Endothelial cell of umbilical vein (primary cell): Measurements from ENCODE around the gene LHFPL4. TPM values are rescaled to one million over a fixed set of nuclear protein-coding genes. Genes with fewer than 3 reads are reported as not detected.

ENCODE experiments used
- BruUV-seq: library from RNA; stranded (reverse); fragments of 400-500 nt; replicated peaks from 2 replicates; lab custom pipeline; 2021; lab: Mats Ljungman, UMichigan
- CTCF ChIA-PET: fragments of 300-600, 350-600 bp; sonication (Branson Sonifier 250); formaldehyde crosslinking; loops from one replicate; lab custom pipeline; 2021; ENCODE audit warnings: antibody characterized with exemption, inconsistent platforms; lab: Charles Lee
- POLR2A ChIA-PET: fragments of 300-600, 350-600 bp; sonication (Branson Sonifier 250); formaldehyde crosslinking; loops from one replicate; lab custom pipeline; 2021; ENCODE audit warnings: antibody characterized with exemption, inconsistent platforms; lab: Charles Lee
- DNase-seq: peaks from one replicate; pipeline ENCODE4 v3.0.0-alpha.2; 2011; ENCODE audit warnings: low read depth, low spot score
- FAIRE-seq: peaks from 2 replicates; lab custom pipeline; 2011; peaks lifted over from hg19 to GRCh38; lab: Jason Lieb, UNC
- H2AFZ ChIP-seq: 2 replicates; pipeline ENCODE4 v1.6.0; 2012; ENCODE audit warnings: low read depth, low read length, control low read depth, inconsistent platforms
- H3K27ac ChIP-seq: 2 replicates; pipeline ENCODE4 v1.5.1; 2011; ENCODE audit warnings: low read depth, mild to moderate bottlenecking, control low read depth, low read length, moderate library complexity; ENCODE audit not compliant: insufficient read depth
- H3K27me3 ChIP-seq, 2 experiments: 2 replicates each; pipeline versions ENCODE4 v1.6.0 to v1.6.1; 2011; ENCODE audit warnings: low read length in 2 of 2, mixed read lengths in 1 of 2; ENCODE audit not compliant: control insufficient read depth in 2 of 2, insufficient read depth in 2 of 2
- H3K36me3 ChIP-seq, 2 experiments: 2 replicates in 1 of 2; 3 replicates in 1 of 2; pipeline ENCODE4 v1.5.1; 2011; ENCODE audit warnings: low read length in 2 of 2, mild to moderate bottlenecking in 1 of 2, moderate library complexity in 1 of 2; ENCODE audit not compliant: control insufficient read depth in 2 of 2, insufficient read depth in 2 of 2; ENCODE audit errors: extremely low read depth in 1 of 2
- H3K4me1 ChIP-seq: 3 replicates; pipeline ENCODE4 v1.5.1; 2011; ENCODE audit warnings: mild to moderate bottlenecking, low read length; ENCODE audit not compliant: control insufficient read depth, insufficient read depth; ENCODE audit errors: extremely low read depth
- H3K4me2 ChIP-seq: 2 replicates; pipeline ENCODE4 v1.6.1; 2011; ENCODE audit warnings: low read length, control low read depth, mixed read lengths; ENCODE audit not compliant: insufficient read depth
- H3K4me3 ChIP-seq, 3 experiments: fragments of 200-600 bp in 1 of 3; sonication (generic), shearing (Covaris generic) in 1 of 3; replicated peaks in 1 of 3; 2 replicates each; pipeline ENCODE4 v1.5.1; 2011 to 2016; ENCODE audit warnings: control low read depth in 3 of 3, low read length in 3 of 3, mild to moderate bottlenecking in 2 of 3, inconsistent platforms in 1 of 3, low read depth in 1 of 3, moderate library complexity in 1 of 3; ENCODE audit not compliant: insufficient read depth in 1 of 3
- H3K79me2 ChIP-seq: 2 replicates; pipeline ENCODE4 v1.6.0; 2012; ENCODE audit warnings: low read length, inconsistent platforms; ENCODE audit not compliant: control insufficient read depth, insufficient read depth
- H3K9ac ChIP-seq: replicated peaks from 2 replicates; pipeline ENCODE3; 2011; ENCODE audit warnings: low read length, control low read depth; ENCODE audit not compliant: insufficient read depth; ENCODE audit errors: extremely low read depth
- H3K9me1 ChIP-seq: replicated peaks from 3 replicates; pipeline ENCODE4 v1.6.0; 2011; ENCODE audit warnings: mild to moderate bottlenecking, low read length; ENCODE audit not compliant: control insufficient read depth, insufficient read depth; ENCODE audit errors: extremely low read depth
- H3K9me3 ChIP-seq: replicated peaks from 2 replicates; pipeline ENCODE4 v1.5.1; 2012; ENCODE audit warnings: low read length, inconsistent platforms; ENCODE audit not compliant: control insufficient read depth, insufficient read depth
- H4K20me1 ChIP-seq: replicated peaks from 2 replicates; pipeline ENCODE3; 2011; ENCODE audit warnings: mild to moderate bottlenecking, low read length; ENCODE audit not compliant: control insufficient read depth, insufficient read depth; ENCODE audit errors: extremely low read depth
- CTCF ChIP-seq, 2 donors: IDR thresholded peaks; 1 replicate in 1 of 2; 2 replicates in 1 of 2; pipeline ENCODE4 v1.5.1; 2011; ENCODE audit warnings: low read length in 2 of 2, mild to moderate bottlenecking in 2 of 2, moderate library complexity in 2 of 2, control low read depth in 1 of 2, inconsistent platforms in 1 of 2, low read depth in 1 of 2; ENCODE audit not compliant: insufficient read depth in 1 of 2; ENCODE audit errors: extremely low read depth in 1 of 2
- EZH2 ChIP-seq: IDR thresholded peaks from 2 replicates; pipeline ENCODE4 v1.6.1; 2012; ENCODE audit warnings: borderline replicate concordance, low read depth, mild to moderate bottlenecking, moderate library complexity, low read length, inconsistent platforms; ENCODE audit not compliant: severe bottlenecking
- FOS ChIP-seq: IDR thresholded peaks from 2 replicates; pipeline ENCODE4 v1.6.1; 2011; ENCODE audit warnings: mild to moderate bottlenecking, low read length, moderate library complexity, borderline replicate concordance; ENCODE audit not compliant: insufficient read depth
- GATA2 ChIP-seq: IDR thresholded peaks from 2 replicates; pipeline ENCODE4 v1.7.0; 2011; ENCODE audit warnings: low read depth, mild to moderate bottlenecking, moderate library complexity, mixed read lengths, low read length; ENCODE audit not compliant: insufficient read length, insufficient read depth
- JUN ChIP-seq: IDR thresholded peaks from 2 replicates; pipeline ENCODE4 v1.6.1; 2011; ENCODE audit warnings: borderline replicate concordance, low read depth; ENCODE audit not compliant: insufficient read length, insufficient read depth
- MAX ChIP-seq: IDR thresholded peaks from 2 replicates; pipeline ENCODE4 v1.6.1; 2011; ENCODE audit not compliant: insufficient read depth, insufficient read length
- MYC ChIP-seq: IDR thresholded peaks from one replicate; pipeline ENCODE4 v1.6.1; 2011; ENCODE audit warnings: mild to moderate bottlenecking, low read depth, low read length
- POLR2A ChIP-seq: IDR thresholded peaks from 2 replicates; pipeline ENCODE4 v1.6.1; 2012; ENCODE audit warnings: low read depth, mild to moderate bottlenecking, control low read depth, low read length
- POLR2AphosphoS5 ChIP-seq: IDR thresholded peaks from 2 replicates; pipeline ENCODE4 v1.6.1; 2012; ENCODE audit warnings: low read depth, mild to moderate bottlenecking, control low read depth, low read length, moderate library complexity; ENCODE audit not compliant: insufficient read depth
- dilution Hi-C: fragments of 300-500 bp; cut with MboI; formaldehyde crosslinking; loops from one replicate; pipeline ENCODE4 v1.15.0; 2019; ENCODE audit warnings: low sequenced_read_pairs; ENCODE audit not compliant: extremely low pct_ligation_motif_present
- intact Hi-C: fragments of 100-400 bp; cut with micrococcal nuclease; formaldehyde crosslinking; loops from one replicate; pipeline ENCODE4 v1.10.0; 2022
- polyA plus RNA-seq, 4 experiments: library from polyadenylated mRNA; depleted of rRNA in 3 of 4; stranded (reverse) in 3 of 4; unstranded in 1 of 4; fragments of >200 nt; gene quantifications; 2 replicates each; pipeline versions ENCODE4 v1.2.1 to v1.2.3, GENCODE V29; 2011 to 2012; ENCODE audit warnings: missing spikeins in 1 of 4
- total RNA-seq: library from RNA; stranded (reverse); gene quantifications from 2 replicates; pipeline ENCODE4 v1.2.3, GENCODE V29; 2021

LHFPL4 gene
- total and polyA plus RNA-seq, 2 donors (not counting 3 experiments of a cell fraction or from before 2014, with no cell fraction given): not detected

GRCh38 chr3:9542182-9542581 is 11.4 kb downstream of the LHFPL4 start:
- H3K9ac ChIP-seq: no peak overlapping the region
- no peaks in the 10 kb centered on the region for H3K4me1 ChIP-seq
- intact Hi-C loops (no loop called here), dilution Hi-C loops (no loop called here)
- TF ChIP-seq POLR2A: no peak
- no peak for TF ChIP-seq JUN
- TF ChIP-seq FOS: no peak
- TF ChIP-seq EZH2: no peak
- TF ChIP-seq GATA2: no peak
- no peak for TF ChIP-seq CTCF (IDR thresholded peaks at IDR 0.05; ENCODE audit: extremely low read depth in 1 of 2, insufficient read depth in 1 of 2, low read depth in 1 of 2, low read length in 2 of 2)
- no peak for TF ChIP-seq MAX
- TF ChIP-seq MYC: no peak
- no peak for TF ChIP-seq POLR2AphosphoS5
- no peaks in the 10 kb centered on the region for H4K20me1 ChIP-seq
- H3K36me3 ChIP-seq: no peaks in the 10 kb centered on the region
- no peak overlapping the region for H3K4me2 ChIP-seq
- no peak overlapping the region for H2AFZ ChIP-seq
- H3K4me3 ChIP-seq: no peak overlapping the region
- H3K9me1 ChIP-seq: no peaks in the 10 kb centered on the region
- H3K9me3 ChIP-seq: no peaks in the 10 kb centered on the region
- no peaks in the 10 kb centered on the region for H3K27me3 ChIP-seq
- no TSS peak for BruUV-seq
- DNase-seq (no peak), FAIRE-seq (no peak)
- H3K27ac ChIP-seq: no peak overlapping the region
- ChIA-PET CTCF (no interaction called here), POLR2A (no interaction called here)
- no peaks in the 10 kb centered on the region for H3K79me2 ChIP-seq
